ENCODE data around the gene BMPR1A.
"Not testable (repeated sequence)": the region's sequence is repeated elsewhere in the genome, so short reads cannot be mapped to it uniquely, and the experiment has no call there.

Gene BMPR1A

DNA sequence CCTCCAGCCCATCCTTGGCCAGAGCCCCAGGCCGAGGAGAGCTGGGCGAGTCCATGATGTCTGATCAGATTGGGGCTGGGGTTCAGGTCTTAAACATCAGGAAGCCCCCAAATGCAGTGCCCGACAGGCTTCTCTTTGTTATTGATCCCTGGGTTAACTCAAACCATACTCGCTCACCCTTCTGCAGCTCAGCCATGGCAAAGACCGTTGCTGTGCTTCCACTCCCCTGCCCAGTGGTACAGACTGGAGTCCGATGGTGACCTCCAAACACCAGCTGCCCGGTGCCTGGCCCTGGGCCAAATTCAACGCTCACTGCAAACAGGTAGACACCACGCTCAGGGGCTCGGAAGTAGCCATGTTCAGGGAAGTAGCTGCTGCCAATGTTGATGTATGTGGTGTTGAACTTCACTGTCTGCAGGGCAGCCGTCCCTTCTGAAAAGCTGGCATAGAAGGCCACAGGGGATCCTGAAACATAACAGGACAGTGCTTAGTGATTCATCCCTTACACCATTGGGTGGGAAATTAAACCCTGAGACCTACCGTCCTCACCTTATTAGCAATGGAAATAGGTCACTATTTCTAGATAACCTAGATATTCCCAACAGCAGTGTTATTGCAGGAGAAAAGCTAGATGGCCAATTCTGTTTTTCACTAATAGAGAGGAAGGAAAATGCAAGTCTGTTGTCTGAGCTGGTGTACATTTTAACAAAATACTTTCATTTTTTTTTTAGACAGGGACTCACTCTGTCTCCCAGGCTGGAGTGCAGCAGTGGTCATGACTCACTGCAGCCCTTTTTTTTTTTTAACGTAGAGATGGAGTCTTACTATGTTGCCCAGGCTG is 180.5 kb downstream of the BMPR1A start:
- in situ Hi-C loops (cut with MboI; ENCODE audit: low sequenced_read_pairs): no loop called here
- Histone ChIP-seq H3K36me3 (replicated peaks) (no peaks in the 10 kb centered on the region), H3K27me3 (ENCODE audit: low read depth) (no peaks in the 10 kb centered on the region), H3K4me3 (no peak overlapping the region), H3K4me1 (no peaks in the 10 kb centered on the region), H3K9me3 (no peaks in the 10 kb centered on the region)
- DNase-seq (ENCODE audit: low spot score in 2 of 2): no peak

DNA sequence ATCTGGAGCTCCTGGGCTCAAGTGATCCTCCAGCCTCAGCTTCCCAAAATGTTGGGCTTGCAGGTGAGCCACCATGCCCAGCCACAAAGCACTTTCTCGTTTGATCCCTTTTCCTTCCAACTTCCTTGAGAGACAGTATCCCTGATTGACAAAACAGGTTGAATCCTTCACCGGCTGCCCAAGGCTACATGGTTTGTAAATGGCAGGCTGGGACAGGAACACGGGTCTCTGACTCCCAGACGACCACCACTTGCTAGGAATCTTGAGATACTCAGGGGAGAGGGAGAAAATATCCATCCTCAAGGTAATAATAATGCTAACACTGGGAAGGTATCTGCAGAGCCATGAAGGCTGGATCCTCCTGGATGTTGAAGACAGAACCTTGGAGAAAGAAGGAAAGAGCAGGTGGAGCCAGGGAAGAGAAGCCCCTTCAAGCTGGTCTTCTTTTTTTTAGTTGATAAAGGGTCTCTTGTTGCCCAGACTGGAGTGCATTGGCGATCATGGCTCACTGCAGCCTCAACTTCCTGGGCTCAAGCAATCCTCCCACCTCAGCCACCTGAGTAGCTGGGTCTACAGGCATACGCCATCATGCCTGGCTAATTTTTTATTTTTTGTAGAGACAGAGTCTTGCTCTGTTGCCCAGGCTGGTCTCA is 181.2 kb downstream of the BMPR1A start:
- Histone ChIP-seq H3K4me3 (no peak overlapping the region), H3K4me1 (no peaks in the 10 kb centered on the region), H3K27me3 (ENCODE audit: low read depth) (no peaks in the 10 kb centered on the region), H3K36me3 (replicated peaks) (no peaks in the 10 kb centered on the region), H3K9me3 (no peaks in the 10 kb centered on the region)
- in situ Hi-C loops (cut with MboI; ENCODE audit: low sequenced_read_pairs): no loop called here
- no peak for DNase-seq (ENCODE audit: low spot score in 2 of 2)

DNA sequence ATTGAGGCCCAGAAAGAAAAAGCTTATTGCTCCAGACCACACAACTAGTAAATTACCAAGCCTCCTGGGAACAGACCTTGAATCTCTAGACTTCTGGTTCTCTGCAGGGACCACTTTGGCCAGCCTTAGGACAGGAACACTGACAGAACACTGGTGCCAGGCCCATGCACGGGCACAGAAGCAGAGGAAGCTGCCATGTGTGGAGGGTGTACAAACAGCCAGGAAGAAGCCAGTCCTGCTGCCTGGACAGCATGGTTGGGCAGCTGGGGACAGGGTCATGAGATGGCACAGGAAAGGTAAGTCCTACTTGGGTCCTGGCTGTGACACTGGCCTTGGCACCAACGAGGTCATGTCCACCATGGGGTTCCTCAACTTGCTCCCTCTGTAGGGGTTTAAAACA is 181.8 kb downstream of the BMPR1A start:
- Histone ChIP-seq H3K9me3 (no peaks in the 10 kb centered on the region), H3K36me3 (replicated peaks) (no peaks in the 10 kb centered on the region), H3K4me1 (no peaks in the 10 kb centered on the region), H3K4me3 (no peak overlapping the region), H3K27me3 (ENCODE audit: low read depth) (no peaks in the 10 kb centered on the region)
- in situ Hi-C loops (cut with MboI; ENCODE audit: low sequenced_read_pairs): no loop called here
- DNase-seq (ENCODE audit: low spot score in 2 of 2): no peak

DNA sequence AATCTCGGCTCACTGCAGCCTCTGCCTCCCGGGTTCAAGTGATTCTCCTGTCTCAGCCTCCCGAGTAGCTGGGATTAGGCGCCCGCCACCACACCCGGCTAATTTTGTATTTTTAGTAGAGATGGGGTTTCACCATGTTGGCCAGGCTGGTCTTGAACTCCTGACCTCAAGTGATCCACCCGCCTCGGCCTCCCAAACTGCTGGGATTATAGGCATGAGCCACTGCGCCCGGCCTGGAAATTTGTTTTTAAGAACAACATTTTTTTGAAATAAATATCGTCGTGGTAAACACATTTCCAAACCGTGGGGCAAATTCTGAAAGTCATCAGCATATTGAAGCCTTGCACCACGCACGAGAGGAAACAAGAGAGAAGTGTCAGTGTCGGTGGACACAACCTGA is 183.7 kb downstream of the BMPR1A start:
- in situ Hi-C loops (cut with MboI; ENCODE audit: low sequenced_read_pairs); H3K4me3 ChIP-seq; DNase-seq (ENCODE audit: low spot score in 2 of 2); H3K36me3 ChIP-seq (replicated peaks); H3K4me1 ChIP-seq; H3K9me3 ChIP-seq; H3K27me3 ChIP-seq (ENCODE audit: low read depth): not testable (repeated sequence)

DNA sequence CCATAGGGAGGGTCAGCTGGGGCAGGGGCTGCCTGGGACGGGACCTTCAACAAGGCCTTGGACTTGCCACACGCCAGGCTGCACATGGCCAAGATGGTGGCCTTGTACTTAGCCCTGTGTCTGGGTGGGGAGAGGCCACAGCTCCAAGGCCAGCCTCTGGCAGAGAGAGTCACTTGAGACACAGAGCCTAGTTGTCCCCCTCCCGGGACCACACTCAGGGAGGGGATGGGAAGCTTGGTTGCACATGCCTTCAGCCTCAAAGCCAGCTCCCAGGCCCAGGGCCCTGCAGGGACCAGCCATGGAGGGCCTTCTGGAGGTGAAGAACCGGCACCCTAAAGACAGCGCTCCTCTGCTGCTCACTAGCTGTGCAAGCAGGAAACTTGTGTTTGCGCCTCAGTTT is 184.3 kb downstream of the BMPR1A start:
- Histone ChIP-seq H3K4me3 (no peak overlapping the region), H3K9me3 (no peaks in the 10 kb centered on the region), H3K36me3 (replicated peaks) (no peaks in the 10 kb centered on the region), H3K27me3 (ENCODE audit: low read depth) (no peaks in the 10 kb centered on the region), H3K4me1 (no peaks in the 10 kb centered on the region)
- in situ Hi-C loops (cut with MboI; ENCODE audit: low sequenced_read_pairs): no loop called here
- peak in 1 of 2 experiments; percentile 5 for DNase-seq (ENCODE audit: low spot score in 2 of 2)

DNA sequence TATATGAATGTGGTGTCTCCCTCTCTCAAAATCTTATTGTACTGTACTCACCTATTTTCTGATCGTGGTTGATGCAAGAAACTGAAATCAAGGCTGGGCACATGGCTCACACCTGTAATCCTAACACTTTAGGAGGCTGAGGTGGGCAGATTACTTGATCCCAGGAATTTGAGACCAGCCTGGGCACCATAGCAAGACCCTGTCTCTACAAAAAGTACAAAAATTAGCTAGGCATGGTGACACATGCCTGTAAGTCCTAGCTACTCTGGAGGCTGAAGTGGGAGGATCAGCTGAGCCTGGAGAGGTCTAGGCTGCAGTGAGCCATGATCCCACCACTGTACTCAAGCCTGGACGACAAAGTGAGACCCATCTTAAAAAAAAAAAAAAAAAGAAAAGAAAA is 185.0 kb downstream of the BMPR1A start:
- in situ Hi-C loops (cut with MboI; ENCODE audit: low sequenced_read_pairs): no loop called here
- no peak for DNase-seq (ENCODE audit: low spot score in 2 of 2)
- H3K9me3 ChIP-seq: no peaks in the 10 kb centered on the region

DNA sequence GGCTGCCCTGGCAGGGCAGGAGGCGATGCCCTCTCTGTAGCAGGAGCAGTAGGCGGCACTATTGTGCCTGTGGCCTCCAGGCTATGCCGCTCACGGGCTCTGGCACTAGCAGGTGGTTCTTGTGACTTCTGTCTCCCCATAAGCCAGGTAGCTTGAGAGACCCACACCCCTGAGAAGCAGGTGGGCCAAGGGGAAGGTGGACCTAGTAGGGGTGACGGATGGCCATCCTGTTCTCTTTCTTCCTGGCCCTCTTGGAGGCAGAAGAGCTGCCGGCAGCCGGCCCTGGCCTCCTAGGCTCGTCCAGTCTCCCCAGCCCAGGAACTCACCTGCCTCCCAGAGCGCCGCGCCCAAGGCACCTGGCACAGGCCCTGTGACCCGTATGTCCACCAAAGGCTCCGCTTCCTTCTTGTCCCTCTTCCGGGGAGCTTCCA is 185.6 kb downstream of the BMPR1A start:
- no peak overlapping the region for H3K4me3 ChIP-seq
- H3K27me3 ChIP-seq (ENCODE audit: low read depth): no peaks in the 10 kb centered on the region
- H3K9me3 ChIP-seq: no peaks in the 10 kb centered on the region
- in situ Hi-C loops (cut with MboI; ENCODE audit: low sequenced_read_pairs): no loop called here
- H3K36me3 ChIP-seq (replicated peaks): no peaks in the 10 kb centered on the region
- peak in 1 of 2 experiments; percentile 6 for DNase-seq (ENCODE audit: low spot score in 2 of 2)
- H3K4me1 ChIP-seq: no peaks in the 10 kb centered on the region

More for the DNA sequence above, 185.0 kb downstream of the BMPR1A start:
- no peaks in the 10 kb centered on the region for H3K36me3 ChIP-seq (replicated peaks)
- H3K27me3 ChIP-seq (ENCODE audit: low read depth): no peaks in the 10 kb centered on the region
- no peaks in the 10 kb centered on the region for H3K4me1 ChIP-seq
- no peak overlapping the region for H3K4me3 ChIP-seq

DNA sequence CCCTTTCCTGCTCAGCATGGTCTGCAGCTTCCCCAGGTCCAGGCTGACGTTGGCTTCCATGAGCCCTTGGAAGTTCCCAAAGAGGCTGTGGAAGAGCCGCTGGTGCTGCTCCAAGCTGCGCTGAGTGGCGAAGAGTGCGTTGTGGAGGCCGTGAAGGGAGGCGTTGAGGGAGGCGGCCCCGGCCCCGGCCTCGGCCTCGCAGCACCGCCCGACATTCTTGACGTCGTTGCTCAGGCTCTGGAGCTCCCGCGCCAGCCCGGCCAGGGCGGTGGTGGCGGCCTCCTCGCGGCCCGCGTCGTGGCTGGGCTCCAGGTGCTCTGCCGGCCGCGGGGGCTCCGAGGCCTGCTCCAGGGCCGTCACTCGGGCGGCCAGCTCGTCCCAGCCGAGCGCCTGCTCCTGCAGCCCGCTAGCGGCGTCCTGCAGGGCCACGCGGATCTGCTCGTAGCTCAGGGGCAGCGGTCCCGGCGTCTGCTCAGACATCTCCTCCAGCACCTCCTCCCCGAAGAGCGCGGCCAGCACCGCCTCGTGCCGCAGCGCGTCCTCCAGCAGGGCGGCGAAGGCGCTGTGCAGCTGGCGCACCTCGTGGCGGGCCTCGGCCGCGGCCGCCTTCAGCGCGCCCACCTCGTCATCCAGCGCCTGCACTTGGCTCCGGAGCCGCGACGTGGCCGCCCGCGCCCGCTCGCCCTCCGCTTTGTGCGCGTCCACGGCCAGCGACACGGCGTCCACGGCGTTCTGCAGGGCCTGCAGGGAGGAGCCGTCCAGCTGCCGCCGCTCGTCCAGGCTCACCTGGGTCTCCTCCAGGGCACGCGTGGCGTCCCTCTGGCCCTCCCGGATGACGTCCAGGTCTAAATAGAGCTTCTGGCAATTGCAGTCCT is 186.3 kb downstream of the BMPR1A start:
- in situ Hi-C loops (cut with MboI; ENCODE audit: low sequenced_read_pairs): no loop called here
- DNase-seq (ENCODE audit: low spot score in 2 of 2): no peak
- H3K36me3 ChIP-seq (replicated peaks): no peaks in the 10 kb centered on the region
- H3K9me3 ChIP-seq: no peaks in the 10 kb centered on the region
- no peaks in the 10 kb centered on the region for H3K27me3 ChIP-seq (ENCODE audit: low read depth)
- H3K4me3 ChIP-seq: no peak overlapping the region
- no peaks in the 10 kb centered on the region for H3K4me1 ChIP-seq

DNA sequence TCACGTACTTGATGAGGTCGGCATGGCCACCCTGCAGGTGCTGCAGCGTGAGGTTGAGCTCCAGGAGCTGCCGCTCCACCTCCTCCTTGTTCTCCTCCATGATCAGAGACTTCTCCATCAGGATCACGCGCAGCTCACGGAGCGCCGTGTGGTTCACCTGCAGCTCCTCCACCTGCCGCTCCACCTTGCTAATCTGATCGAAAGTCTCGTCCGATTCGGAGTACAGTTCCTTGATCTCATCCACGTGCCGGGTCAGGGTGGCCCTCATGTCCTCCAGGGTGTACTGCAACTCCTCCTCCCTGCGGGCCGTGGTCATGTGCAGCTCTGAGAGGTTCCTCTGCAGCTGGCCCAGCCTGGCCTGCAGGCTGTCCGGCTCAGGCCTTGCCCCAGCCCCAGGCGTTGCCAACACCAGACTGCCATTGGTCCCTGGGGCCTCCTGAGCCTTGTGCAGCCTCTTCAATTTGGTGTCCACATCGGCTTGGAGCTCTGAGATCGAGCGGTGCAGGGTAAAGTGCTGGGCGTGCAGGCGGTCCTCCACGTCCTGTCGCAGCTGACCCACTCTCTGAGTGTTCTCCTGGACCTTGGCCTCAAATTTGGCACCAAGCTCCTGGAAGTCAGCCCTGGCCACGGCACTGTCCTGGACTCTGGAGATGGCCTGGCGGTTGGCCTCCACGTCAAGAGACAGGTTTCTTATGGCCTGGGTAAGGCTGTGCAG is 187.1 kb downstream of the BMPR1A start:
- H3K36me3 ChIP-seq (replicated peaks): no peaks in the 10 kb centered on the region
- H3K4me1 ChIP-seq: no peaks in the 10 kb centered on the region
- in situ Hi-C loops (cut with MboI; ENCODE audit: low sequenced_read_pairs): no loop called here
- no peaks in the 10 kb centered on the region for H3K9me3 ChIP-seq
- DNase-seq (ENCODE audit: low spot score in 2 of 2): peak in 1 of 2 experiments; percentile 5
- H3K27me3 ChIP-seq (ENCODE audit: low read depth): no peaks in the 10 kb centered on the region
- H3K4me3 ChIP-seq: no peak overlapping the region

DNA sequence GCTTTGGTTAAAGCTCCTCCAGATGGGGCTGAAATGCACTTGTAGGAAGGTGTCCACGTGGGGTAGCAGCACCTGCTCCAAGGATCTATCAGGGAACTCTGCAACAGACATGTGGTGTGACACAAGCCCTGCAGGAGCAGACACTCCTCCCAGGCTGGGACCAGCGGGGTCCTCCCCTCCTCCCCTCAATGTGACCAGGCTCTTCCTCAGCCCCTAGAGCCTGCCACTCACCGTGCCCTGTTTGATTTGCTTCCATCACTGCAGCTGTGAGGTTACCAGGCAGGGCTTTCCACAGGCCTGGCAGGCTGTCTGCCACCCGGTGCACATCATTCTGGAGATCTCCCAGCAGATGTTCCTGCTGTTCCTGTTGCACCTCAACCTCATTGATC is 187.6 kb downstream of the BMPR1A start:
- in situ Hi-C loops (cut with MboI; ENCODE audit: low sequenced_read_pairs): no loop called here
- no peak for DNase-seq (ENCODE audit: low spot score in 2 of 2)
- no peaks in the 10 kb centered on the region for H3K4me1 ChIP-seq

DNA sequence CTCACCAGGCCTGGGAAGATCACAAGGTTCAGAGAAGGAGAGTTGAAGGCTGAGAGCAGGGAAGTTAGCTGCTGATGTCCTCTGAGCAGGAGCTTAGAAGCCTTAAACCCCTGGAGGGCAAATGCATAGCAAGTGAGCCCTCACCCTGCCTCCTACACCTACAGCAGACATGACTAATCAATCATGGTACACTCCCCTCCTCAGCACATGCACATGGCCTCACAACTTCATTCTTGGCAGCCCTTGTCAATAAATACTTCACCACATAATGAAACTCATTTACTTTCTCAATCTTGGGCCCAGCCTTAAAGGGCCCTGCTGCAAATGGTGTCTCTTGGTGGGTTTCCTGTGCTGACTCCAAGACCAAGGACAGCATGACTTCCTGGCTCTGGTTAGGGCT is 188.1 kb downstream of the BMPR1A start:
- no peaks in the 10 kb centered on the region for H3K27me3 ChIP-seq (ENCODE audit: low read depth)
- in situ Hi-C loops (cut with MboI; ENCODE audit: low sequenced_read_pairs): no loop called here
- peak in 1 of 2 experiments; percentile 6 for DNase-seq (ENCODE audit: low spot score in 2 of 2)

More for the DNA sequence above, 187.6 kb downstream of the BMPR1A start:
- no peaks in the 10 kb centered on the region for H3K36me3 ChIP-seq (replicated peaks)
- H3K9me3 ChIP-seq: no peaks in the 10 kb centered on the region
- no peaks in the 10 kb centered on the region for H3K27me3 ChIP-seq (ENCODE audit: low read depth)
- no peak overlapping the region for H3K4me3 ChIP-seq

DNA sequence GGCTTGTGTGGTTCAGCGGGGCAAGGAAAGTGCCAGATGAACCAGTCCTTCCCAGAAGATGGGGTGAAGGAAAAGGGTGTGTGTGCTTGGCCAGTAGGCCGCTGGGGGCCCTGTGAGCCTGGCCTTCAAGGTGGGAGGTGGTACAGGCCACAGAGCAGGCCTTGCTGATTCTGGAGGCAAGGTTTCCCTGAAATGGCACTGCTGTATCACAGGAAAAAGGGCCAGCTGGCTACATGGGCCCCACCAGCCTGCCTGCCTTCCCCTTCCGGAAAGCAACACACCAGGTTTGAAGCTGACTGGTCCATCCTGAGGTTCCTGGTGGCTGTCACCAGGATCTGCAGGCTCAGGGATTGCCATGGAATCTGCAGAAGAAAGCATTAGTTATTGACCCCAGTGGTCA is 188.5 kb downstream of the BMPR1A start:
- DNase-seq (ENCODE audit: low spot score in 2 of 2): no peak
- in situ Hi-C loops (cut with MboI; ENCODE audit: low sequenced_read_pairs): no loop called here
- H3K36me3 ChIP-seq (replicated peaks): no peaks in the 10 kb centered on the region
- no peaks in the 10 kb centered on the region for H3K27me3 ChIP-seq (ENCODE audit: low read depth)
- no peak overlapping the region for H3K4me3 ChIP-seq
- H3K9me3 ChIP-seq: no peaks in the 10 kb centered on the region
- H3K4me1 ChIP-seq: no peaks in the 10 kb centered on the region

More for the DNA sequence above, 188.1 kb downstream of the BMPR1A start:
- no peak overlapping the region for H3K4me3 ChIP-seq
- H3K36me3 ChIP-seq (replicated peaks): no peaks in the 10 kb centered on the region
- H3K4me1 ChIP-seq: no peaks in the 10 kb centered on the region
- no peaks in the 10 kb centered on the region for H3K9me3 ChIP-seq

Measured in HAP-1 (cell line).